ENCODE measurements around the gene DDI2. TPM values are rescaled to one million over a fixed set of nuclear protein-coding genes. Genes with fewer than 3 reads are reported as not detected.

Gene DDI2
- total RNA-seq, 2 experiments from 2014 or later, result 23.5 to 40.8 TPM

- ChIA-PET POLR2A (no interaction called here), CTCF (ENCODE audit: unreplicated experiment) (no interaction called here)
- Histone ChIP-seq H3K4me1 (ENCODE audit: insufficient read depth, low read length, poor library complexity, severe bottlenecking) (peaks cover 13% of the 10 kb centered on the region), H2AFZ (ENCODE audit: low read length) (no peak overlapping the region), H3K79me2 (ENCODE audit: insufficient read depth, low read depth, low read length) (peaks cover 36% of the 10 kb centered on the region; the same call in 1 of the 2 replicates), H3K27ac (ENCODE audit: low read depth, low read length, poor library complexity, severe bottlenecking) (no peak overlapping the region), H3K9me2 (ENCODE audit: insufficient read depth, low read length) (no peaks in the 10 kb centered on the region), H3K9me3 (ENCODE audit: low read length) (no peaks in the 10 kb centered on the region), H3K36me3 (ENCODE audit: insufficient read depth, low read length) (no peaks in the 10 kb centered on the region), H4K20me1 (ENCODE audit: insufficient read depth, low read length) (no peaks in the 10 kb centered on the region), H3K4me2 (ENCODE audit: low read length) (no peak overlapping the region), H3K4me3 (ENCODE audit: low read depth, low read length, poor library complexity, severe bottlenecking) (no peak overlapping the region)
- no peak for TF ChIP-seq CTCF (conservative IDR thresholded peaks at IDR 0.05; ENCODE audit: low read length)
- TF ChIP-seq EZH2phosphoT487 (IDR thresholded peaks at IDR 0.05; ENCODE audit: borderline replicate concordance, low read depth, low read length), result no peak
- intact Hi-C loops (cut with micrococcal nuclease; ENCODE audit: unreplicated experiment), result no loop called here
- DNase-seq (ENCODE audit: low spot score), result no peak
- BruUV-seq (replicated peaks), result no TSS peak
These were observed 65.7 kb downstream of the DDI2 start for GRCh38 chr1:15682936-15683341.

- Histone ChIP-seq H3K9me2 (ENCODE audit: insufficient read depth, low read length) (no peaks in the 10 kb centered on the region), H3K4me3 (ENCODE audit: low read depth, low read length, poor library complexity, severe bottlenecking) (peak overlapping the region; percentile 83), H3K9me3 (ENCODE audit: low read length) (no peaks in the 10 kb centered on the region), H3K4me2 (ENCODE audit: low read length) (peak overlapping the region; percentile 85), H3K27ac (ENCODE audit: low read depth, low read length, poor library complexity, severe bottlenecking) (peak overlapping the region; percentile 64), H2AFZ (ENCODE audit: low read length) (peak overlapping the region; percentile 90), H3K36me3 (ENCODE audit: insufficient read depth, low read length) (no peaks in the 10 kb centered on the region; the same call in 1 of the 2 replicates), H4K20me1 (ENCODE audit: insufficient read depth, low read length) (no peaks in the 10 kb centered on the region), H3K79me2 (ENCODE audit: insufficient read depth, low read depth, low read length) (peaks cover 38% of the 10 kb centered on the region; the same call in 1 of the 2 replicates), H3K4me1 (ENCODE audit: insufficient read depth, low read length, poor library complexity, severe bottlenecking) (peaks cover 13% of the 10 kb centered on the region)
- BruUV-seq (replicated peaks), result no TSS peak
- DNase-seq (ENCODE audit: low spot score), result no peak
- ChIA-PET POLR2A (no interaction called here), CTCF (ENCODE audit: unreplicated experiment) (no interaction called here)
- intact Hi-C loops (cut with micrococcal nuclease; ENCODE audit: unreplicated experiment), result no loop called here
- no peak for TF ChIP-seq CTCF (conservative IDR thresholded peaks at IDR 0.05; ENCODE audit: low read length)
- no peak for TF ChIP-seq EZH2phosphoT487 (IDR thresholded peaks at IDR 0.05; ENCODE audit: borderline replicate concordance, low read depth, low read length)
These were observed 66.2 kb downstream of the DDI2 start for GRCh38 chr1:15683345-15684039.

- ChIA-PET CTCF (ENCODE audit: unreplicated experiment) (no interaction called here), POLR2A (interaction anchor here (0.8 to 2.7 kb wide), 2 partner anchors 13 to 18 kb away, joined by 3 to 13 read pairs; no protein-coding TSS in a partner anchor)
- H3K79me2 ChIP-seq (ENCODE audit: insufficient read depth, low read depth, low read length), result peaks cover 38% of the 10 kb centered on the region; the same call in 1 of the 2 replicates
- no peaks in the 10 kb centered on the region; the same call in 1 of the 2 replicates for H3K36me3 ChIP-seq (ENCODE audit: insufficient read depth, low read length)
- no peaks in the 10 kb centered on the region for H3K9me3 ChIP-seq (ENCODE audit: low read length)
- H2AFZ ChIP-seq (ENCODE audit: low read length), result peak within 1 kb of the TSS; percentile 90
- DNase-seq (ENCODE audit: low spot score), result peak; percentile 75
- no TSS peak for BruUV-seq (replicated peaks)
- peak within 1 kb of the TSS; percentile 64 for H3K27ac ChIP-seq (ENCODE audit: low read depth, low read length, poor library complexity, severe bottlenecking)
- peaks cover 13% of the 10 kb centered on the region for H3K4me1 ChIP-seq (ENCODE audit: insufficient read depth, low read length, poor library complexity, severe bottlenecking)
- peak within 1 kb of the TSS; percentile 83 for H3K4me3 ChIP-seq (ENCODE audit: low read depth, low read length, poor library complexity, severe bottlenecking)
- H3K4me2 ChIP-seq (ENCODE audit: low read length), result peak within 1 kb of the TSS; percentile 89
- TF ChIP-seq CTCF (conservative IDR thresholded peaks at IDR 0.05; ENCODE audit: low read length) (no peak), EZH2phosphoT487 (IDR thresholded peaks at IDR 0.05; ENCODE audit: borderline replicate concordance, low read depth, low read length) (no peak)
- no peaks in the 10 kb centered on the region for H4K20me1 ChIP-seq (ENCODE audit: insufficient read depth, low read length)
- intact Hi-C loops (cut with micrococcal nuclease; ENCODE audit: unreplicated experiment), result no loop called here
- H3K9me2 ChIP-seq (ENCODE audit: insufficient read depth, low read length), result no peaks in the 10 kb centered on the region
These were observed 66.8 kb downstream of the DDI2 start, which contains the start of gene PLEKHM2 for GRCh38 chr1:15684042-15684461. TSS of gene PLEKHM2 (plus strand) at chr1:15684320. CDS start at chr1:15684559, 239 bp downstream.
